Mesenchymal stem cell (in vitro differentiated cells and primary cell): Measurements from ENCODE around the gene ADSL.

Source experiments
- DNase-seq: peaks from one replicate; pipeline ENCODE4 v3.0.0-alpha.2; 2013
- H2AFZ ChIP-seq: one replicate; pipeline ENCODE4 v1.6.1; 2013; ENCODE audit warnings: low read depth, mild to moderate bottlenecking, control low read depth, inconsistent platforms, low read length, moderate library complexity
- H2AK5ac ChIP-seq: 2 replicates; pipeline ENCODE4 v1.6.1; 2013; ENCODE audit warnings: low read length, moderate library complexity, mild to moderate bottlenecking, inconsistent platforms; ENCODE audit not compliant: severe bottlenecking
- H2BK120ac ChIP-seq: one replicate; pipeline ENCODE4 v1.6.1; 2013; ENCODE audit warnings: low read depth, mild to moderate bottlenecking, inconsistent platforms, low read length, moderate library complexity
- H2BK12ac ChIP-seq, 2 experiments: one replicate each; pipeline ENCODE4 v1.6.1; 2013; ENCODE audit warnings: inconsistent platforms in 2 of 2, low read length in 2 of 2, mild to moderate bottlenecking in 2 of 2, moderate library complexity in 2 of 2, control low read depth in 1 of 2
- H2BK15ac ChIP-seq: one replicate; pipeline ENCODE4 v1.6.1; 2013; ENCODE audit warnings: mild to moderate bottlenecking, low read depth, inconsistent platforms; ENCODE audit not compliant: poor library complexity, severe bottlenecking
- H2BK5ac ChIP-seq: 2 replicates; pipeline ENCODE4 v1.6.1; 2013; ENCODE audit warnings: low read depth, mild to moderate bottlenecking, low read length, control low read depth, inconsistent platforms; ENCODE audit not compliant: poor library complexity, severe bottlenecking
- H3K14ac ChIP-seq, 2 experiments: one replicate each; pipeline ENCODE4 v1.6.1; 2013; ENCODE audit warnings: inconsistent platforms in 2 of 2, low read length in 2 of 2, control low read depth in 1 of 2, mild to moderate bottlenecking in 1 of 2, moderate library complexity in 1 of 2
- H3K18ac ChIP-seq, 2 experiments: one replicate each; pipeline ENCODE4 v1.6.1; 2013; ENCODE audit warnings: inconsistent platforms in 2 of 2, low read length in 2 of 2, control low read depth in 1 of 2, low read depth in 1 of 2, mild to moderate bottlenecking in 1 of 2
- H3K23ac ChIP-seq, 2 experiments: one replicate each; pipeline ENCODE4 v1.6.1; 2013; ENCODE audit warnings: inconsistent platforms in 2 of 2, low read length in 2 of 2, mild to moderate bottlenecking in 2 of 2, moderate library complexity in 2 of 2, control low read depth in 1 of 2
- H3K27ac ChIP-seq: 2 replicates; pipeline ENCODE4 v1.5.1; 2013; ENCODE audit warnings: mild to moderate bottlenecking, moderate library complexity, low read length, control low read depth, inconsistent platforms; ENCODE audit not compliant: poor library complexity, severe bottlenecking
- H3K27me3 ChIP-seq, 2 experiments: 2 replicates each; pipeline versions ENCODE4 v1.6.1 to v1.7.0; 2013; ENCODE audit warnings: low read length in 2 of 2, mild to moderate bottlenecking in 2 of 2, moderate library complexity in 2 of 2, control low read depth in 1 of 2, inconsistent platforms in 1 of 2; ENCODE audit not compliant: control insufficient read depth in 1 of 2, insufficient read depth in 1 of 2
- H3K36me3 ChIP-seq, 2 experiments: 2 replicates each; pipeline versions ENCODE4 v1.6.1 to v1.7.0; 2013; ENCODE audit warnings: low read length in 2 of 2, control low read depth in 1 of 2, inconsistent platforms in 1 of 2, low read depth in 1 of 2, mild to moderate bottlenecking in 1 of 2; ENCODE audit not compliant: insufficient read depth in 2 of 2, control insufficient read depth in 1 of 2
- H3K4ac ChIP-seq, 2 experiments: one replicate each; pipeline ENCODE4 v1.6.1; 2013; ENCODE audit warnings: inconsistent platforms in 2 of 2, low read length in 2 of 2, mild to moderate bottlenecking in 2 of 2, moderate library complexity in 2 of 2, control low read depth in 1 of 2, low read depth in 1 of 2
- H3K4me1 ChIP-seq: 2 replicates; pipeline ENCODE4 v1.6.1; 2013; ENCODE audit warnings: low read depth, low read length, control low read depth; ENCODE audit not compliant: control insufficient read depth, insufficient read depth
- H3K4me2 ChIP-seq: 2 replicates; pipeline ENCODE4 v1.6.1; 2013; ENCODE audit warnings: low read length, mild to moderate bottlenecking, inconsistent platforms; ENCODE audit not compliant: poor library complexity, severe bottlenecking
- H3K4me3 ChIP-seq, 2 experiments: 2 replicates each; pipeline versions ENCODE4 v1.5.1 to v1.7.0; 2013; ENCODE audit warnings: low read length in 2 of 2, mild to moderate bottlenecking in 2 of 2, control low read depth in 1 of 2, low read depth in 1 of 2; ENCODE audit not compliant: insufficient read depth in 1 of 2
- H3K79me1 ChIP-seq: replicated peaks from 2 replicates; pipeline ENCODE4 v1.6.1; 2013; ENCODE audit warnings: mild to moderate bottlenecking, control low read depth, low read length, inconsistent platforms; ENCODE audit not compliant: poor library complexity, severe bottlenecking
- H3K9ac ChIP-seq: 2 replicates; pipeline ENCODE4 v1.7.0; 2013; ENCODE audit warnings: mild to moderate bottlenecking, low read length, moderate library complexity
- H3K9me3 ChIP-seq: 2 replicates; pipeline ENCODE4 v1.7.0; 2013; ENCODE audit warnings: mild to moderate bottlenecking, low read length; ENCODE audit not compliant: control insufficient read depth
- H4K8ac ChIP-seq: one replicate; pipeline ENCODE4 v1.6.1; 2013; ENCODE audit warnings: inconsistent platforms, mild to moderate bottlenecking, low read length, moderate library complexity
- H4K91ac ChIP-seq: one replicate; pipeline ENCODE4 v1.6.1; 2013; ENCODE audit warnings: mild to moderate bottlenecking, low read length, inconsistent platforms
- WGBS: methylation state at CpG from one replicate; pipeline ENCODE4 v1.1.7; 2013; ENCODE audit warnings: mixed read lengths; 5-methylcytosine and 5-hydroxymethylcytosine counted together

Gene ADSL

DNA sequence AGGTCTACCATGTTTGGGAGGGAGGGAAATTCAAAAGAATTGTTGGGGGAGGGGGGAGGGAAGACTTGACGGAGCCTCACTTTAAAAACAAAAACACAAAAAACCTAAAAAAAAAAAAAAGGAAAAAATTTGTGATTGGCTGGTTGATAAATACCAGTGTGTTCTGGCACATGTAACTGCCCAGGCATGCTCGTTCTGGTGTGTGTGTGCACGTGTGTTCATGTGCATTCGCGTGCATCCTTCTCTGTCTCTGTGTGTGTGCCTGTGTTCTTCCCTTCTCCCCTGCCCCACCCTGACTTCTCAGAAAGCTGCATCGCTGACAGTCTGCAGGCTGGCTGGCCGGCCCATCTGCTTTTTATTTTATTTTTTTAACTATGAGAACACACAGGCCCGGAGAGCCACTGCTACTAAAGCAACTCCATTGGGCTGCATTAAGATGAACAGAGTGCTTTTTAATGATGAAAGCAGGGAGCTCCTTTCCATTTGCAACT lies 22.6 kb upstream of the ADSL start:
- H3K14ac ChIP-seq = no peak overlapping the region
- no peak overlapping the region for H3K4me3 ChIP-seq
- no peak for DNase-seq
- no peaks in the 10 kb centered on the region for H3K9me3 ChIP-seq
- no peak overlapping the region for H3K9ac ChIP-seq
- 96% methylated on average over 6 of the region's 8 CpGs for WGBS
- no peaks in the 10 kb centered on the region for H3K27me3 ChIP-seq
- H3K36me3 ChIP-seq = peaks cover 34 to 78% of the 10 kb centered on the region in 2 experiments
- peaks cover 6% of the 10 kb centered on the region for H3K4me1 ChIP-seq
- H3K23ac ChIP-seq = no peak overlapping the region
- no peak overlapping the region for H2AK5ac ChIP-seq
- H3K18ac ChIP-seq = no peak overlapping the region
- H2BK15ac ChIP-seq = peak overlapping the region; percentile 48
- H4K8ac ChIP-seq = no peak overlapping the region
- H3K4me2 ChIP-seq = no peak overlapping the region
- H4K91ac ChIP-seq = no peak overlapping the region
- no peak overlapping the region for H2BK120ac ChIP-seq
- H3K79me1 ChIP-seq = peaks cover 17% of the 10 kb centered on the region
- no peak overlapping the region for H2AFZ ChIP-seq
- H3K27ac ChIP-seq = no peak overlapping the region
- H2BK5ac ChIP-seq = no peak overlapping the region
- H3K4ac ChIP-seq = no peak overlapping the region
- H2BK12ac ChIP-seq = no peak overlapping the region

DNA sequence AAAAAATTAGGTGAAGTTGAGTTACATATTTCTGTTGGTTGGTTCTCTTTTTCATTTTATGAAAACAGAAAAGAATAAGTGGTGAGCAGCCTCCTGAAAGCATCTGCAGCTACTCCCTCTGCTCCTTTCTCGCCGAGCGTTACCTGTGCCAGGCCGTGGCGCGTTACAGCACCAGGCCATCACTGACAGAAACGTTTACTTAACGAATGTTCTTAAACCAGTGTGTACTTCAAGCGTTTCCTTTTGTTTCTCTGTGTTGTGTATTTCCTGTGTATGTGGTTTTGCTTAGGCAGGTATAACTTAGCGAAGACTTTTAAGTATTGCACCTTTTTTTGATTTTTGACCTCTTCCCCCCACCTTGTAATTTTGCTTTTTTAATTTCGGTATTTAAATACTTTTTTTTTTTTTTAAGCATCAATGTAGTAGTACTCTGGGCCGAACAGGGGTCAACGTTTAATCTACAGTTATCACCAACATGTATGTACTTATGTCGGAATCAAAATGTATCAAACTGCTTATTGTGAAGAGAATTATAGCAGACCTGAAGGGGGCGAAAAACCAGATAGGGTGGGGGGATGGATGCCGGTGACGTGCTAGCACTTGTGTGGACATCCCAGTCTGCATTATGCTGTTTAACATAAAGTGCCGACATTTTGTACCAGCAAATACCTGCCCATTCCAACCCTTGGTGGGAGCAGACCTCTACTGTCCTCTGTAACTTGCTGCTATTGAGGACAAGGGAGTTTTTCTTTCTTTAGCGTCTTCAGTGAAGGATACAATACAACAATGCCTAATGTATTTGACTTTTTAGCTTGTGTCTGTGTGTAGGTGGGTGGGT lies 21.6 kb upstream of the ADSL start:
- Histone ChIP-seq H3K9ac (no peak overlapping the region), H4K8ac (no peak overlapping the region), H3K18ac (no peak overlapping the region), H2BK5ac (no peak overlapping the region), H3K27ac (no peak overlapping the region), H2BK12ac (no peak overlapping the region), H2AFZ (no peak overlapping the region), H4K91ac (no peak overlapping the region), H3K79me1 (peaks cover 18% of the 10 kb centered on the region), H3K27me3 (no peaks in the 10 kb centered on the region), H3K4me1 (peaks cover 6% of the 10 kb centered on the region), H3K4me2 (no peak overlapping the region), H2BK120ac (no peak overlapping the region), H3K9me3 (no peaks in the 10 kb centered on the region), H2AK5ac (no peak overlapping the region), H3K23ac (no peak overlapping the region), H3K4ac (no peak overlapping the region), H3K14ac (no peak overlapping the region), H3K4me3 (no peak overlapping the region), H3K36me3 (peaks cover 33 to 85% of the 10 kb centered on the region in 2 experiments), H2BK15ac (no peak overlapping the region)
- DNase-seq = no peak
- 89% methylated on average over 14 of the region's 19 CpGs for WGBS

DNA sequence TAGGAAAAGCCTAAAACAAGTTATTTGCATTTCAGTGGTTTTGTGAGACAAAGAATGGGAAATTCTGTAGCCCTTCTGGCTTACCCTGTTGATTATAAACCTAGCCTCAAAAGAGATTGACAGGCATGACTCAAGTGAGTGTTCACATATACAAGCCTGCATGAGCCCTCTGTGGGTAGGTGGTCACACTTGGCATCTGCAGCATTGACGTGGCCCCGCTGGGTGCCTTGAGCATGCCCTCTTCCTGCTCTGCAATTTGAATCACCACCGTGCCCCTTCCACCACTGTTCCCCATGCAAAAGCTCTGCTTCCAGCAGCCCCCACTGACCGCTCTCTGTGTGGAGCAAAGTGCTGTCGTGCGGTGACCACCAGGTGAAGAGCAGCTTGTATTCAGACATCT lies 21.0 kb upstream of the ADSL start:
- Histone ChIP-seq H2BK5ac (no peak overlapping the region), H3K4me2 (no peak overlapping the region), H4K8ac (no peak overlapping the region), H3K18ac (no peak overlapping the region), H2BK12ac (no peak overlapping the region), H3K79me1 (peaks cover 18% of the 10 kb centered on the region), H3K23ac (no peak overlapping the region), H3K9ac (no peak overlapping the region), H3K4me1 (peaks cover 6% of the 10 kb centered on the region), H2BK120ac (no peak overlapping the region), H3K4me3 (no peak overlapping the region), H3K27me3 (no peaks in the 10 kb centered on the region), H3K4ac (no peak overlapping the region), H3K27ac (no peak overlapping the region), H3K36me3 (peaks cover 35 to 83% of the 10 kb centered on the region in 2 experiments), H3K9me3 (no peaks in the 10 kb centered on the region), H4K91ac (no peak overlapping the region), H3K14ac (no peak overlapping the region), H2AFZ (no peak overlapping the region), H2BK15ac (no peak overlapping the region), H2AK5ac (no peak overlapping the region)
- DNase-seq = no peak
- 100% methylated on average over 6 of the region's 6 CpGs for WGBS

- no peak overlapping the region for H3K4me2 ChIP-seq
- no peak overlapping the region for H2BK120ac ChIP-seq
- no peak overlapping the region for H3K9ac ChIP-seq
- no peak overlapping the region for H4K8ac ChIP-seq
- H2AFZ ChIP-seq = no peak overlapping the region
- DNase-seq = peak; percentile 41
- H3K9me3 ChIP-seq = no peaks in the 10 kb centered on the region
- H4K91ac ChIP-seq = no peak overlapping the region
- no peaks in the 10 kb centered on the region for H3K27me3 ChIP-seq
- H2BK5ac ChIP-seq = no peak overlapping the region
- H3K23ac ChIP-seq = no peak overlapping the region
- H3K36me3 ChIP-seq = peaks cover 27 to 79% of the 10 kb centered on the region in 2 experiments
- no peak overlapping the region for H2BK12ac ChIP-seq
- no peak overlapping the region for H3K4me3 ChIP-seq
- no peak overlapping the region for H2AK5ac ChIP-seq
- H3K27ac ChIP-seq = no peak overlapping the region
- 50% methylated on average over 8 of the region's 10 CpGs for WGBS
- H3K18ac ChIP-seq = no peak overlapping the region
- no peak overlapping the region for H3K14ac ChIP-seq
- no peak overlapping the region for H2BK15ac ChIP-seq
- peaks cover 14% of the 10 kb centered on the region for H3K79me1 ChIP-seq
- H3K4me1 ChIP-seq = peaks cover 9% of the 10 kb centered on the region
- H3K4ac ChIP-seq = no peak overlapping the region
Observed at GRCh38 chr22:40326905-40327735, 19.2 kb upstream of the ADSL start.
